IPS-11a (cell line): ENCODE results near the gene MYBPH.

Source experiments
- H3K4me3 ChIP-seq: one replicate; pipeline ENCODE4 v1.5.1; 2013; ENCODE audit warnings: low read depth, low read length, control low read depth

MYBPH gene, protein sequence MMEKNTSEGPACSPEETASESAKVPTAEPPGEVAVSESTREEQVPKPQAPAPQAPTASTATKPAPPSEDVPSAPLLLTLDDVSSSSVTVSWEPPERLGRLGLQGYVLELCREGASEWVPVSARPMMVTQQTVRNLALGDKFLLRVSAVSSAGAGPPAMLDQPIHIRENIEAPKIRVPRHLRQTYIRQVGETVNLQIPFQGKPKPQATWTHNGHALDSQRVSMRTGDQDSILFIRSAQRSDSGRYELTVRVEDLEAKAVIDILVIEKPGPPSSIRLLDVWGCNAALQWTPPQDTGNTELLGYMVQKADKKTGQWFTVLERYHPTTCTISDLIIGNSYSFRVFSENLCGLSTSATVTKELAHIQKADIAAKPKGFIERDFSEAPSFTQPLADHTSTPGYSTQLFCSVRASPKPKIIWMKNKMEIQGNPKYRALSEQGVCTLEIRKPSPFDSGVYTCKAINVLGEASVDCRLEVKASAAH

DNA sequence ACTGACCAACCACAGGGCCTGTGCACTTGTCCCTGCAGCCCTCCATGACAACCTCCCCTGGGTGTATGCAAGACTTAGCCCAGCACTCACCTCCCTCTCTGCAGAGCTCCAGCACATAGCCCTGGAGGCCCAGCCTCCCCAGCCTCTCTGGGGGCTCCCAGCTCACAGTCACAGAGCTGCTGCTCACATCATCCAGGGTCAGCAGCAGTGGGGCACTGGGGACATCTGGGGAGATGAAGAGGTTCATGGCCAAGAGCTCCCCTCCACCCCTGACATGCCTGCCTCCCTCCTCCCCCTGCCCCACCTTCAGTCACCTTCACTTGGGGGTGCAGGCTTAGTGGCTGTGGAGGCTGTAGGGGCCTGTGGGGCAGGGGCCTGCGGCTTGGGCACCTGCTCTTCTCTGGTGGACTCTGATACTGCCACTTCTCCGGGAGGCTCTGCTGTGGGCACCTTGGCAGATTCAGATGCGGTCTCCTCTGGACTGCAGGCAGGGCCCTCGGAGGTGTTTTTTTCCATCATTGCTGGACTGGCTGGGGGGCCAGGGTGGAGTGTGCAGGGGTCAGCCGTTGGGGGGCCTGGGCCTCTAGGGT, at the start of gene MYBPH:
Gene MYBPH, minus strand, starts transcription at position 590 of the 590 bp plus-strand sequence. Its CDS starts 71 bp downstream, at position 519.
- H3K4me3 ChIP-seq, result no peak within 1 kb of the TSS

DNA sequence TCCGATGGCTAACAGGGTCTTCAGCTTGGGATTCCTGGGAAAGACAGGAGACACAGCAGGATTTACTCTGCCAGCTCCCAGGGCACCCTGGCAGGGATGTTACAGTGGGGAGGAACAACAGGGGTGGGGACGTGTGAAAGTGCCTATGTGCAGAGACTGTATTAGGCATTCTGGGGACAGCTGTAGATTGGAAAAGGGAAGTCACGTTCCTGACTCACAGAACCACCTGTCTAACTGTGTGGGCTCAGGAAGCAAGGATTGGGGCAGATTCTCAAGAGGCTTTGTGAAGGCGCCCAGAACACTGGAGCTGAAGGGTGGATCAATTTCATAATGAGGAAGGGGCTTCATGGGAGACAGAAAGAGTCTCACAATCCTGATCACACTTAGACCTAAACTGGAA, 49.4 kb upstream of the MYBPH start:
- no peak overlapping the region for H3K4me3 ChIP-seq

DNA sequence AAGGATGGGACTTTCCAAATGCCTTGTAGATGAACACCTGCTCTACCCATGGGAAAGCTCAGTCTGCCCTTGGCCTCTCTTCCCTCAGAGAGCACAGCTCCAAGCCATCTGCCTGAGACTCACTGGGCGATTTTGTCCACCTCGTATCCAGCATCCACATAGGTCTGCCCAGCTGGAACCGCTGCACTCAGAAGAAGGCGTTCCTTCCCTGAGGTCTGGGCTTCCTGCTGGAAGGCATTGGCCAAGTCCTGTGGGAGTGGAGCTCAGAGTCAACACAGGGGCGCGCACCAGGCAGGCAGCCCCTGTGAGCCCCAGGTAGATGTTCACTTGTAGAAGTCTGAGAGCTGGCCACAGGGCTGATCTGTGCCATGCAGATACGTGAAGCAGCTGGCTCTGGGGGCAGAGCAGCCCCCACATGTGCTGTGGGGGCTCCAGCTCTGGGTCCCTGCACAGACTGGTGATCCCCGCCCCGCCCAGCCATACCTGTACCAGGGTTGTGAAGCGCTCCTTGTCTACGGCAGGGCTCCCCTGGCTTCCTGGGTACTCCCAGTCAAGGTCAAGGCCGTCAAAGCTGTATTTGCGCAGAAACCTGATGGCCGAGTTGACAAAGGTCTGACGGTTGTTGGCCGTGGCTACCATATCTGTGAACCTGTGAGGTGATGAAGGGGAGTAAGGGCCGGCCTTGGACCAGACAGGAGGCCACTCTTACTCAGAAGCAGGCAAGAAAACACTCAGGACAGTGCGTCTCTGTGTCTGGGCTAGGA, 47.6 kb upstream of the MYBPH start:
- no peak overlapping the region for H3K4me3 ChIP-seq

DNA sequence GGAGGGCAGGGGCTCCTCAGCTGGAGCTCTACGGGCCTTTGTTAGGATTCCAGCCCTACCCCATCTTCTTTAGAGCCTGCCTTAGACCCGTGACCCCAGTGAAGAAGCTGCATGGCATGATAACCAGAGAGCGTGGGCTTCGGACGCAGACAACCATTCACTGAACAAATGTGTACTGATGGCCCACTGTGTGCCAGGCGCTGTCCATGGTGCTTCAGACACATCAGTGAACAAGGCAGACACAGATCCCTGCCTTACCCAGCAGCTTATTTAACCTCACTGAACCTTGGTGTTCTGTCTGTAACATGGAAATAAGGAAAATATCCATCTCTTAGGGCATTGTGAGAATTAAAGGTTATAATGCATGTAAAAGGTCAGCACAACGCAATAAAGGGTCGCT, 44.3 kb upstream of the MYBPH start:
- H3K4me3 ChIP-seq, result no peak overlapping the region

DNA sequence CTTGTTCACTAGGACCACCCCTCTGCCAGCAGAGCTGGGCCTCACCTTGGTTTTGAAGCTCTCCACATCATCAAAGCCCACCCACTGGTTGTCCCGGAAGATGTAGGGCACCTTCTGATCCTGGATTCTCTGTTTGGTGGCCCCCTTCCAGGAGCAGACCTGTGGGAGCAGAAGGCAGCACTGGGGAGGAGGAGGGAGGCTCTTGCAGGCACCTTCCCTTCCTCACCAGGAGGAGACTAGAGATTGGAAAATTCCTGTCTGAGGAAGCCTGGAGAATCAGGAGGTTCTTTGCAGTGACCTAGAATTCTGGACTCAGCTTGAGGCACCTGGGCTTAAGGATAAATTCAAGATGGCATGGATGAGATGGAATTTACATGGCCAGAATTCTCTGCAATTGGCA, 43.5 kb upstream of the MYBPH start:
- H3K4me3 ChIP-seq, result no peak overlapping the region

DNA sequence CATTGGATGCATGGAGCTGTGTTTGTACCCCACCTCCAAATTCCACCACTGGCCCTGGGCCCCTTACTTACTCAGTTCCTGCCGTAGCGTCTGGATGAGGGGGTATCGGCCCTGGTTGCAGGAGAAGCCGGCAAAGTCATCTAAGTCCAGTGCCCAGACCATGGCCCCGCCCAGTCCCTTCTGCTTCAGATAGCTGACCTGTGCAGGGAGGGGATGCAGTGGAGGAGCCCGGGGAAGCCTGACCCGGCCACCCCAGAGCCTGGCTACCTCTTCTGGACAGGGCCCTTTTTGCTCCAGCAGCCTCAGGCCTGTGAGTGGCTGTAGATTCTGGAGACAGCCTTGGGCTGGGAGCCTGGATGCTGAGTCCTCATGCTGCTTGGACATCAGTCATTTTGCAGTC, 42.0 kb upstream of the MYBPH start:
- no peak overlapping the region for H3K4me3 ChIP-seq

DNA sequence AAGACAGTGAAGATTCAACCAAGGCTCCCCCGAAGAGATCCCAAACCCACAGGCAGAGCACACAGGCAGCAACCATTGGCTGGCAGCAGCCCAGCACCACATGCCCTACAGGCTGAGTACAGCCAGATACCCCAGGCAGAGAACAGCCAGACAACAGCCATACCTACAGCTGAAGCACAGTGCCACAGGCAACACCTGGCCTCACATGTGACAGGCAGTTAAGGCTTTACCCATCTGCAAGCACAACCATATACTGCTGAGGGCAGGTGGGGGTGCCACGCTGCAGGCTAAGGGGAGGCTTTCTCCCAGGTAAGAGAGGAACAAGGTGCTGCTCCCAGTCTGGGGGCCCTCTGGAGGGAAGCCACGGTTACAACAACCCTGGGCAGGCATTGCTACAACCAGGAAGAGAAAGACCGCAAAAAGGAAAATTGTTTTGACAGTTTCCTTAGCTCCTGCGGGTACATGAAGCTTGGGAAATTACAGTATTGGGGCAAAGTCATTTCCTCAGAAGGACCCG, 41.6 kb upstream of the MYBPH start:
- no peak overlapping the region for H3K4me3 ChIP-seq

DNA sequence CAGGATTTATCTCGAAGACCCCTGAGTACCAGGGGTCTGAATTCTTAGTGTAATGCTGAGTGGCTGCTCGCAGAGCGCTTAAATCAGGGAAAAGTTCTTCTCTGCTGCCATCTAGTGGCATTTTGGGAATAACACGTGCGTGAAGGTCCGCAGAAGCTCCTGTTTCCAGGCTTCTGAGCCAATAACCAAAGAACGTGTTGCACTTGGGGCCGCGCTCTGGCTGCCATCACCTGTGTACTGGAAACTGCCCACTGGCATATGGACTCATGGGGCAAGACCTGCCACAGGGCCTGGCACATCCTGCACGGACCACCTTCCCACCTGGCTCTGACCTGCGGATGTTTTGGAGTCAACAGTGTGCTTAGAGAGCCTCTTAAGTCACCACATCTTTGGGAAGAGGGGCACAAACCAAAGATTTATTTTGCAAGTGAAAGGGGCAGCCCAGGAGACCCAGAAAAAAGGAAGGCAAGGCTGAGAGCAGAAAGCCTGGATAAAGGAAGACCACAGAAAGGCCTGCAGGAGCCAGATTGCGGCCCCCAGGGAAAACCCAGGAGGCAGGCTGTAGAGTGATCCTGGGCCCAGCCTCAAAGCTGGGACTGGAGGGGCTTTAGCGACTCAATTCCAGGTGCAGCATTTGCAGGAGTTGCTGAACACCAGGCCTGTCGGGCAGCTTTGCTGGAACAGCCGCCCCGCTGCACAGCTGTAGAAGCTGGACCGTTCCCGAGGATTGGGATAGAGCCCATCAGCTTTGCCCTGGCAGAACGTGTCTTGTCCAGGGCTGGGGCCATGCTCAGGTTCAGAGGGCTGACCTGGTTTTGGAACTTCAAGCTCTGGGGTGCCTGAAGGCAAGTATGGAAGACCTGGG, 40.9 kb upstream of the MYBPH start:
- H3K4me3 ChIP-seq, result no peak overlapping the region

DNA sequence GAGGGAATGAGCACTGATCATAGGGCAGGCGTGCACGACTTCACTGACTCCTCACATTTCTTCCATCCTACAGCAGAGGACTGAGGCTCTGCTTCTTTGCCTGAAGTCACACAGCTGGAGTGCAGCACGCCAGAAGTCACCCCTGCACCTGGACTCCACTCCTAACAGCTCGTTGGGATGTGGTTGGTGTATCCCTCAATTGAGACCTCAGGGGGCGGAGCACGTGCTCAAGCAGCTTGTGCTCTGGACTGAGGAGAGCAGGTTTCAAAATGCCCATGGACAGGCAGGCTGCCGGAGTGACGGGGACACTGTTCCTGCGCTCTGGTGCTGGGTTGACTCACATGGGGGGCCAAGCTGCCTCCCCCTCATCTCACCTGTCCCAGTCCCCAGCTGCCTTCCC, 39.9 kb upstream of the MYBPH start:
- no peak overlapping the region for H3K4me3 ChIP-seq

DNA sequence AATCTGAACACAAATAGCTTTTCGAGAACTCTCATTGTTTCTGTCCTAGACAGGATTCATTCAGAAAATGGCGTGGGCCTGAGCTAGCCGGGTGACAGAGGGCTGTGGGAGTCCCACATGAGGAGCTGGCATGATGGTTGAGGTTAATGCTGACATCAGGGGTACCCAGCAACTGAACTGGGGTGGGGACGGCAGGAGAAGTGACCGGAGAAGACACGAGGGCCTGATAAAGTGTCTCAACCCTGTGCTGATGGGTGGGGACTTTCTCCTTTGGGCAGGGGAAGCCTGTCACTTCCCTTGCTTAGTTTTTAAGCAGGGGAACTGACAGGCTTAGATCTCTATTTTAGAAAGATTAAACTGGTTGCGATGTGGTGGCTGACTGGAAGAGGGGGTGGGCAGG, 39.2 kb upstream of the MYBPH start:
- no peak overlapping the region for H3K4me3 ChIP-seq

DNA sequence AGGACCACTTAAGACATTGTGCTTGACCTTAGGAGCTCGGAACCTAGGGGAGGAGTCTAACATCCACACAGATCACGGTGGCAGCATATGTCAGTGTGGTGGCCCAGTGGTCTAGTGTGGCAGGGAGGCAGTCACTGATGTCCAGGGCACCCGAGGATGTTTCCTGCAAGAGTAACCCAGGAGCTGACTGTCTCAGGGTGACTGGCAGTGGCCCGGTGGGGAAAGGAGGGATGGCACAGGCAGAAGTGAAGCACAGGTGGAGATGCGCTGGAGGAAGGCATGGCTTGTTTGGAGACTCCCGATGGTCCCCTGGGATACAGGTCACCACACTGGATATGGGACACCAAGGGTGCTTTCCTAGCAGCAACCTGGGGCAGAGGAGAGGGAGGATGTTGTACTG, 37.5 kb upstream of the MYBPH start:
- H3K4me3 ChIP-seq, result no peak overlapping the region

DNA sequence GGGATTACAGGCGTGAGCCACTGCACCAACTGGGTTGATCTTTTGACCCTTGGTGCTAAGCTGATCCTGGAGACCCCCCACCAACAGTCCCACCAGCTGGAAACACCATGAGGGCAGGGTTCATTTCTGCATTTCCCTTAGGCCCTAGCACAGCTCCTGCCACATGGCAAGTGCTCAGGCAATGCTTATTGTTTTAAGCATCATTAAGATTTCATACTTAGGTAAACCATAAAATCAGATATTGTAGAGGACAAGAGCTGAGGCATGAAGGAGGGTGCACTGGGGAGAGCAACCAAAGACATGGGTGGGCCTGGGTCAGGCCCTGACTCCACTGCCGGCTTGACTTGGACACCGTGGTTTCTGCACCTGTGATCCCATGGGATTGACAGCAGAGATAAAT, 36.2 kb upstream of the MYBPH start:
- H3K4me3 ChIP-seq, result no peak overlapping the region

DNA sequence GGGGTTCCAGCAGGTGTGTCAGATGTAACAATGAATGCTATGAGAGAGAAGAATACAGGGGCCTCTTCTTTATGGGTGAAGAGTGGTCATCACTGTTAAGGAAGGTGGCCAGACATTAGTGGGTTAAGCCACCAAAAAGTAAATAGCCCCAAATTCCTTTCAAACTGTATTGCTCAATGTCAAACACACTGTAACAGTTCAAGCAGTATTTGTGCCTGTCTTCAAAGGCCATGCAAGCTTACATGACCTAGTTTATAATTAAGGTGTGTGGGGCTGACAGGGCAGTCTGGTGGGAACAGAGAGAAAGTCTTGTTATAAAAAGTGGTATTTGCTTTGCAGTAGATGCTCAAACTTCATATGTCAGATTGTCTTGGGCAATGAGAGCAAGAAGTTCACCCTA, 35.4 kb upstream of the MYBPH start:
- H3K4me3 ChIP-seq, result no peak overlapping the region

DNA sequence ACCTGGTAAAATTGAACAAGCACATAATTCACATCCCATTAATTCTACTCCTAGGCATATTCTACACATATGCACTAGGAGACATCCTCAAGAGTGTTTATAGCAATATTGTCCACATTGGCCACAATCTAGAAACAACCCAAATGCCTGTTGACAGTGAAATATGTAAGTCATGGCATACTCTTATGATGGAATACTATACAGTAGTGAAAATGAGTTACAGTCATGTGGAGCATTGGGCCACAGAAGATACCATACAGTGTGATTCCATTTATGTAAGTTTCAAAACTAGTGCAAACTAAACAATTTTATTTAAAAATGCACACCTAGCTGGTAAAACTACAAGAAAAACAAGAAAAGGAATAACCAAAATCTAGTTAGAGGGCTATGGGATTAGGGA, 34.7 kb upstream of the MYBPH start:
- H3K4me3 ChIP-seq, result no peak overlapping the region

DNA sequence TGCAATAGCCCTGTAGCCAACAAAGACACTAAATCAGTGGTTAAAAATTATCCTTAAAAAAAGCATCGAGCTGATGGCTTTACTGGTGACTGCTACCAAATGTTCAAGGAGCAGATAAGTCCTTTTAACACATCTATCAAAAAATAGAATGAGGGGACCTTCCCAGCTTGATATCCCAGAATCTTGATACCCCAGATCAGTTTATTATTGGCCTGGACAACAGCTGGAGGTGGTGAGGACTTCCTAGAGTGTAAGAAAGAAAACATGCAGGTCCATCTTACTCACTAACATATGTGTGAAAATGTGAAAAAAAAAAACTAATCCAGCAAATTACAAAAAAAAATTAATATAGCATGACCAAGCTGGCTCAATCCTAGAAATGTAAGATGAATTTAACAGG, 32.6 kb upstream of the MYBPH start:
- H3K4me3 ChIP-seq, result no peak overlapping the region

DNA sequence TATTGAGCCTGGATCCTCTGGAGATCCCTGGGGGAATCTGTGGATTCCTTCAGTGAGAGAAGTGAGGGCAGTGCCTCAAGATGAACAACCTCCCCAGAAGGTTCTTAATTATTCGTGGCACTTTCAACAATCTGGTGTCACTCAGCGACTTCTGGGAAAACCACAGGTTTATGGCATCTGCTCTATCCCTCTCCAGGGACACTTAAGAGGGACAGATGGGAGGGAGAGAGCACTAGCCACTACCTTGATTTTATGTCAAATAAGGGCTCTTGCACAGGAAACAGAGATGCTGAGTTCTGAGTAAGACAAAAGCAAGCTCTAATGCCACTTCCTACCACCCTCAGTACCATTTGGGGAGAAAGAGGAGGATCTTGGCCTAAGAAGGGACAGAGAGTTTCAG, 32.1 kb upstream of the MYBPH start:
- H3K4me3 ChIP-seq, result no peak overlapping the region

DNA sequence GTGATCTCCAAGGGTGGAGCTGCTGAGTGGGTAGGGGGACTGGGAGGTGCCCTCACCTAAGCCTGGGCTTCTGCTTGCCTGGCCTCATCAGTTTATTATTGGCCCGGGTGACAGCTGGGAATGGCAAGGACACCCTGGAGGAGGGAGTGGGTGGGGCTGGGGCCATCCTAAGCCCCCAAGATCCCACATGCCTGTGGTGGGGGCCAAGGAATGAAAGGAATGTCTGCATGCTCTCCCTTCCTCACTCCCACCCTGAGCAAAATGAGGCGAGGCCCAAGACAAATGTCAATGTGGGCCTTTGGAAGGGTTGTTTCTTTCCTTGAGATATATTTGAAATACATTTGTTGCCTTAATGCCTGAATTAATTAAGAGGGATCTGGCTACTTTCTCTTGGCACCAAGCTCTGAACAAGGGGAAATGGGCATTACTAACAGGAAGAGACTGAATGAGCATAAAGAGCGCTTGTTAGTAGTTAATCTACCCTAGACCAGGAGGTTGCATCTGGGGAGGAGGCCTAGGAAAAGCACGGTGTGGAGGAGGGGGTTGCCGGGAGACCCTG, 30.6 kb upstream of the MYBPH start:
- no peak overlapping the region for H3K4me3 ChIP-seq

DNA sequence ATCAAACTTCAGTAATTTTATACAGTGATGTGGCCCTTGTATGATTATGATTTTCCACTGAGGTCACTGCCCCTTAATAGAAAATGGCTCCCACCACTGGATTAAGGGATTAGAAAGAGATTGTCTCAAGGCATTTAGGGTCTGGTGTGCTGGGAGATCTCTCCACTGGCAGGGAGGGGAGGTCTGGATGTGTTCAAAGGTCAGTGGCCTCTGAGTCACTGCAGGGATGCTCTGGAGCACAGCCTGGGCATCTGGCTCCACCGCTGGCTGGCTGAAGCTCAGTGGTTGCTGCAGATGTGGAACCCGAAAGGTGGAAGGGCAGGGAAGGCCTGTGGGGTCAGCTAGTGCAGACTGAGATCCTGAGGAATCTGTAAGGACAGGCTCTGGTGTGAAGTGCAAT, 29.1 kb upstream of the MYBPH start:
- H3K4me3 ChIP-seq, result no peak overlapping the region

DNA sequence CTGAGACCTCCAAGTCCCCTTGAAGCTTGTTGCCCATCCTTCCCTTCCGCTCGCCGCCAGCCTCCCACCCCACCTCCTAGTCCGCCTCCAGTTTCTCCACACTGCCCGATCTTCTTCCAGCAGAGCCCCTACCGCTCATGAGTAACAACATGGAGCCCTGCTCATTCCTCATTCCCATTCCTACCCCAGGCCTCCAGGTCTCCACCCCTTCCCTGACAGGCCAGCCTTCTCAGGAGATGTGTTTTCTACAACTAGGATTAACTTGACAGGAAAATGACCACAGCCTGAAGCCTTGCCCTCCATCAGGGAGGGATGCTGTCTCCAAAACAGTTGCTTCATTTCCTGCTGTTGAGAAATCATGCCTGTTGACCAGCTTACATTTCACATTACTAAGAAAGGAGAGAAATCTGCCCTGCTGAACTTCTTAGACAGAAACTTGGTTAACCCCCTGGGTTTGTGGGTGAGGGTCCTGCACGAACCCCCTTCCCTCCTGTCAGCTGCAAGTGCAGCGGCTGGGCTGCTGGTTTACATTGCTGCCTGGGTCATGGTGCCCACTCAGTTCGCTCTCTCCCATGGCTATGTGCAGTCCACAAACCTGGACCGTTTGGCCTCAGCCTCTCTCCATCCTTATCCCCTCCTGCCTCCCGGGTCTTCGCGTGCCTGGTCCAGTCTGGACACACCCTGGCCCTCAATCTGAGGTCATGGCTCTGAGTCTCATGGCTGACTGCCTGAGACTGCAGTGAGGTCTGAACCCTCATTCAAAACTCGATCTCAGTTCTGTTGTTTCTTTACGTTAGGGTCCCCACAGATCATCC, 27.0 kb upstream of the MYBPH start:
- no peak overlapping the region for H3K4me3 ChIP-seq
